Measurements from ENCODE around the gene POLK.
A peak's percentile ranks its signal among the peaks of the same experiment; 100 is the strongest.
"Not testable (repeated sequence)": the region's sequence is repeated elsewhere in the genome, so short reads cannot be mapped to it uniquely, and the experiment has no call there.

POLK gene

DNA sequence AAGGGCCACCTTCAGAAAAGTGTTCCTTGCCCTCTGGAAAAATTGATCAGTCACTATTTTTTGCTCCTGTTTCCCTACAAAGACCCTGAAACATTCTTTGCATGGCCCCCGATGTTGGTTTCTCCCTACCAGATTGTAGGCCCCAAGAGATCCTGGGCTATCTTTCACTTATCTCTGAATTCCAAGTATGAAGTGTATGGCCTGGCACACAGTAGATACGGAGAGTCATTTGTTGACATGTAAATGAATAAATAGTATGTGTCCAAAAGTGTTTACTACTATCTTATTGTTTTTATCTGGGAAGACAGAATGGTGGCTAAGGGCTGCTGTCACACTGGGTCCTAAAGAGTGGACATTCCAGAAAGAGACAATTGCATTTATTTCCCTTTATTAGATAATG is 92.1 kb downstream of the POLK start:
- no peak for DNase-seq (ENCODE audit: low read depth)
- TF ChIP-seq, protein P1, sequence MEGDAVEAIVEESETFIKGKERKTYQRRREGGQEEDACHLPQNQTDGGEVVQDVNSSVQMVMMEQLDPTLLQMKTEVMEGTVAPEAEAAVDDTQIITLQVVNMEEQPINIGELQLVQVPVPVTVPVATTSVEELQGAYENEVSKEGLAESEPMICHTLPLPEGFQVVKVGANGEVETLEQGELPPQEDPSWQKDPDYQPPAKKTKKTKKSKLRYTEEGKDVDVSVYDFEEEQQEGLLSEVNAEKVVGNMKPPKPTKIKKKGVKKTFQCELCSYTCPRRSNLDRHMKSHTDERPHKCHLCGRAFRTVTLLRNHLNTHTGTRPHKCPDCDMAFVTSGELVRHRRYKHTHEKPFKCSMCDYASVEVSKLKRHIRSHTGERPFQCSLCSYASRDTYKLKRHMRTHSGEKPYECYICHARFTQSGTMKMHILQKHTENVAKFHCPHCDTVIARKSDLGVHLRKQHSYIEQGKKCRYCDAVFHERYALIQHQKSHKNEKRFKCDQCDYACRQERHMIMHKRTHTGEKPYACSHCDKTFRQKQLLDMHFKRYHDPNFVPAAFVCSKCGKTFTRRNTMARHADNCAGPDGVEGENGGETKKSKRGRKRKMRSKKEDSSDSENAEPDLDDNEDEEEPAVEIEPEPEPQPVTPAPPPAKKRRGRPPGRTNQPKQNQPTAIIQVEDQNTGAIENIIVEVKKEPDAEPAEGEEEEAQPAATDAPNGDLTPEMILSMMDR (conservative IDR thresholded peaks at IDR 0.05; ENCODE audit: low read length) = no peak
- no peak overlapping the region for H3K4me3 ChIP-seq (ENCODE audit: low read length)

DNA sequence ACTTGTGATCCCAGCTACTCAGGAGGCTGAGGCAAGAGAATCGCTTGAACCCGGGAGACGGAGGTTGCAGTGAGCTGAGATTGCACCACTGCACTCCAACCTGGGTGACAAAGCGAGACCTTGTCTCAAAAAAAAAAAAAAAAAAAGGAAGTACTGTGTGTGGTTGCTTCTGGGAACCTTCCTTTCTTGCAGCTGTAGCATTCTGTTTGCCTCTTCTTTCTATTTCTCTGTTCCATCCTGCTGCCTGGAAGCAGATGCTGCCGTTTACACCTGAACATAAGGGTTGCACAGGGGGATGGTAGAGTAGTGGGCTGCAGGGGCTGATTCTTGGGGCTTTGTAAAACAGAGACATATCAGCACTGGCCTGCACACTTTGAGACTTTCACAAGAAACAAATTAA is 95.7 kb downstream of the POLK start:
- not testable (repeated sequence) for DNase-seq (ENCODE audit: low read depth); H3K4me3 ChIP-seq (ENCODE audit: low read length)

DNA sequence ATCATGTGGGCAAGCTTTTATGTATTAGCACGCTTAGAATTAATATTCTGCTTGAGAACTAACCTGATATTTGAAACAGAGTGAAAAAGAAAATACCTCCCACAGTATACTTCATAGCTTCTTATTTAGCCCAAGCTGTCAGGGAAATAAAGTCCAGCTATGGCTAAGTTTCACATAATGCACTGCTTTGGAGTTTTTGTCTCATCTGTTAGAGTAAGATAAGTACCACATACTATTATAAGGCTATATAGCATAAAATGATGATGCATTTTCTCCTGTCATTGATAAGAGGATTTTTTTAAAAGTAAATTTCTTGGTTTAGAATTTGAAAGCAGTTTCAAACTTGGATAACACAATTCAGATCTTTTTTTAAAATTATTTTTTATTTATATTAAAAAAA is 97.2 kb downstream of the POLK start:
- H3K4me3 ChIP-seq (ENCODE audit: low read length) = no peak overlapping the region
- no peak for DNase-seq (ENCODE audit: low read depth)
- TF ChIP-seq, protein P1 (conservative IDR thresholded peaks at IDR 0.05; ENCODE audit: low read length) = no peak

DNA sequence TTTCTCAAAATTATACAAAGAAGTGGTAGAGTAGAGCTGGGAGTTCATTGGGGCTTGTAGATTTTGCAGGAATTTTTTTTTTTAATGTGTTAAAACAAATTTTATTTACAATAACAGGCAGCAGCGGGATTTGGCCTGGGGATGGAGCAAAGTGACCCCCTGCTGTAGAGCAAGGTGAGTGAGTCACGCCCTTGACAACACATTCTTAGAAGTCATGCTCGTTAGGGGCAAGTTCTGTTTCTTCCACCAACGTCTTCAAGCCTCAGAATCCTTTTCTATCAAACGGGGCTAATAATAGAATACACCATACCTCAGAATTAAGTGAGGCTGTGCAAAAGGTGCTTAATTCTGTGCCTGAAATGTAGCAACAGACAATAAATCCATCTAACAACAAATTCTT is 98.5 kb downstream of the POLK start:
- no peak overlapping the region for H3K4me3 ChIP-seq (ENCODE audit: low read length)
- DNase-seq (ENCODE audit: low read depth) = no peak
- TF ChIP-seq, protein P1 (conservative IDR thresholded peaks at IDR 0.05; ENCODE audit: low read length) = no peak

DNA sequence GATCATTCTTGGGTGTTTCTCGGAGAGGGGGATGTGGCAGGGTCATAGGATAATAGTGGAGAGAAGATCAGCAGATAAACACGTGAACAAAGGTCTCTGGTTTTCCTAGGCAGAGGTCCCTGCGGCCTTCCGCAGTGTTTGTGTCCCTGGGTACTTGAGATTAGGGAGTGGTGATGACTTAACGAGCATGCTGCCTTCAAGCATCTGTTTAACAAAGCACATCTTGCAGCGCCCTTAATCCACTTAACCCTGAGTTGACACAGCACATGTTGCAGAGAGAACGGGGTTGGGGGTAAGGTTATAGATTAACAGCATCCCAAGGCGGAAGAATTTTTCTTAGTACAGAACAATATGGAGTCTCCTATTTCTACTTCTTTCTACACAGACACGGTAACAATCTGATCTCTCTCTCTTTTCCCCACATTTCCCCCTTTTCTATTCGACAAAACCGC is 99.2 kb downstream of the POLK start:
- H3K4me3 ChIP-seq (ENCODE audit: low read length) = peak overlapping the region; percentile 61
- DNase-seq (ENCODE audit: low read depth) = not testable (repeated sequence)

DNA sequence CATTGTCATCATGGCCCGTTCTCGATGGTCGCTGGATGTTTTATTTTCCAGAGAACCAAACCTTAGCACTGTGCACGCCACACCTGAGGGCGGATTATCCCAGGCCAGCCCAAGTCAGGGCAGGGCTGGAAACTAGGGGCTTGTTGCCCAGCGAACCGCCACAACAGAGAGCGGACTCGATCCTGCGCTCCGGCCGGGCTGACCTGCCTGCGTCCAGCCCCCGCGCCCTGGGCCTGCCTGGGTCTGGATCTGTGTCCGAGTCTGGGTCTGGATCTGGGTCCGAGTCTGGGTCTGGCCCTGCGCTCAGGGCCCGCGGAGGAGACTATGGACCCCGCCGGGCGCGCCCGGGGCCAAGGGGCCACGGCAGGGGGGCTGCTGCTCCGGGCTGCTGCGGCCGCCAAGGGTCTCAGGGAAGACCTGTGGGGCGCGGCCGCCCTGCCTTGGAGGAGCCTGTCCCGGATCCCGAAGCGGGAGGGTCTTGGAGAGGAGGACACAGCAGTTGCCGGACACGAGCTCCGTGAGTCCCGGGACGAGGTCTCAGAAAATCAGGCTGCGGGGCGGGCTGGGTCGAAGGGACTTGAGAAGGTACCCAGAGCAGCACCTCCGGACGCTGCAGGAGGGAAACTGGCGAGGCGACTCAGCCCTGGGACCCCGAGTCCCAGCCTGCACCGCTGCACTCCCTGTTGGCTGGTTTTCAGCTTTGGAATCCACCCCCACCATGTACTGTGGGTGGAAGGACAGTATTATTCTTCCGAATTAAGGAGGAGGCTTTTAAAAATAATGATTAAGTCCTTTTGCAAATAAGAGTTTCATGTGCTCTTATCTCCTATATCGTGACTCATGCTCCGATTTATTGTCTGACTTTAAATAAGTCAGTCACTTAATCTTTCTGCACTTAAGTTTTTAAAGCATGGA is 99.9 kb downstream of the POLK start, which contains the start of gene ANKDD1B:
ANKDD1B (plus strand) TSS at position 143 of the 915 bp plus-strand sequence; CDS start at position 325, 182 bp downstream.
- TF ChIP-seq, protein P1 (conservative IDR thresholded peaks at IDR 0.05; ENCODE audit: low read length) = no peak
- H3K4me3 ChIP-seq (ENCODE audit: low read length) = peak within 1 kb of the TSS; percentile 61
- no peak for DNase-seq (ENCODE audit: low read depth)

DNA sequence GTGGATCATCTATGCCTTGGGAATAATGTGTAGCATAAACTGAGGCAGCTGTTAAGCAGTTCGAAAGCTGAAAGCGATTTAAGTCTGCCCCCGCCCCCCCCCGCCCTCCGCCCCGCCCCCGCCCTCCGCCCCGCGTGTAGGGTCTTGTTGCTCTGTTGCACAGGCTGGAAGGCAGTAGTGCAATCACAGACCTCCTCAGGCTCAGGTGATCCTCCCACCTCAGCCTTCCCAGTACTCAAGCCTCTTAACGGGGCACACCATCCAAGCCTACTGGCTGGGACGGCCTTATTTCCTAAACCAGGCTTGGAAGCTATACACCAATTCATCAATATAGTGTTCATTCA is 100.5 kb downstream of the POLK start:
- TF ChIP-seq, protein P1 (conservative IDR thresholded peaks at IDR 0.05; ENCODE audit: low read length) = no peak
- no peak for DNase-seq (ENCODE audit: low read depth)
- peak overlapping the region; percentile 61 for H3K4me3 ChIP-seq (ENCODE audit: low read length)

DNA sequence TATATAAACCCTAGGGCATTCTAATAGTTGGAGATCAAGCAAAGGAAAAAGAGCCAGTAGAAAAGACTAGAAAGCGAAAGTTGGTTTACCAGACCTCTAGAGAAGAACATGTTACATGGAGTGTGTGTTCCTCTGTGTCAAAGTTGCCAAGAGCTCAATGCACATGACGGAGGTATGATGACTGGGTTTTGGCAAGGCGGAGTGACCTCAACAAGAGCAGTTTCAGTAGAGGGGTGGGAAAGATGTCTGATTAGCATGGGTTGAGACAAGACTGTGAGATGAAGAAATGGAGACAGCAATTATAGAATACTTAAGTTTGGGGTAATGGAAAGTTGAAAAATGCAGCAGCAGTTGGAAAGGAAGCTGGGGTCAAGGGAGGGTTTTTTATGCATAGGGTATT is 101.2 kb downstream of the POLK start:
- DNase-seq (ENCODE audit: low read depth) = no peak
- TF ChIP-seq, protein P1 (conservative IDR thresholded peaks at IDR 0.05; ENCODE audit: low read length) = no peak
- no peak overlapping the region for H3K4me3 ChIP-seq (ENCODE audit: low read length)
